Osteocyte (in vitro differentiated cells): ENCODE results near the gene DNAJC6. TPM values are rescaled to one million over a fixed set of nuclear protein-coding genes. Genes with fewer than 3 reads are reported as not detected.
A peak's percentile ranks its signal among the peaks of the same experiment; 100 is the strongest.

ENCODE experiments used
- DNase-seq: peaks from one replicate; pipeline ENCODE4 v3.0.0; 2021; ENCODE audit warnings: mixed read lengths; ENCODE audit not compliant: unreplicated experiment; ENCODE audit errors: extremely low spot score
- H3K27ac Mint-ChIP-seq: one replicate; pipeline ENCODE4 v1.8.0; 2021; ENCODE audit warnings: mild to moderate bottlenecking, mixed read lengths; ENCODE audit not compliant: unreplicated experiment
- H3K27me3 Mint-ChIP-seq: one replicate; pipeline ENCODE4 v1.8.0; 2021; ENCODE audit warnings: mixed read lengths; ENCODE audit not compliant: unreplicated experiment
- H3K36me3 Mint-ChIP-seq: one replicate; pipeline ENCODE4 v1.8.0; 2021; ENCODE audit warnings: mixed read lengths; ENCODE audit not compliant: unreplicated experiment
- H3K4me1 Mint-ChIP-seq: one replicate; pipeline ENCODE4 v1.8.0; 2021; ENCODE audit warnings: mixed read lengths; ENCODE audit not compliant: unreplicated experiment
- H3K4me3 Mint-ChIP-seq: one replicate; pipeline ENCODE4 v1.8.0; 2021; ENCODE audit warnings: mild to moderate bottlenecking, moderate library complexity, mixed read lengths; ENCODE audit not compliant: unreplicated experiment
- H3K9me3 Mint-ChIP-seq: one replicate; pipeline ENCODE4 v1.8.0; 2021; ENCODE audit warnings: mixed read lengths; ENCODE audit not compliant: unreplicated experiment
- long read RNA-seq: library from polyadenylated mRNA; unstranded; transcript quantifications from one replicate; pipeline ENCODE4 v2.0.0, GENCODE V29; 2021
- total RNA-seq: library from RNA; stranded (reverse); gene quantifications from 2 replicates; pipeline ENCODE4 v1.2.1, GENCODE V29; 2021
- TF ChIP-seq, protein P1 (sequence below): fragments of 200-600 bp; sonication (generic); IDR thresholded peaks from 2 replicates; pipeline ENCODE4 v1.5.0; 2021; ENCODE audit warnings: antibody characterized with exemption, mild to moderate bottlenecking, moderate library complexity

DNAJC6 gene
- total RNA-seq: 50.8 and 53.8 TPM in 2 replicates
- long read RNA-seq, partial matches to known transcripts: 63 of 72 reads
- long read RNA-seq, other reads (novel, unspliced or antisense): 8 of 72 reads

DNA sequence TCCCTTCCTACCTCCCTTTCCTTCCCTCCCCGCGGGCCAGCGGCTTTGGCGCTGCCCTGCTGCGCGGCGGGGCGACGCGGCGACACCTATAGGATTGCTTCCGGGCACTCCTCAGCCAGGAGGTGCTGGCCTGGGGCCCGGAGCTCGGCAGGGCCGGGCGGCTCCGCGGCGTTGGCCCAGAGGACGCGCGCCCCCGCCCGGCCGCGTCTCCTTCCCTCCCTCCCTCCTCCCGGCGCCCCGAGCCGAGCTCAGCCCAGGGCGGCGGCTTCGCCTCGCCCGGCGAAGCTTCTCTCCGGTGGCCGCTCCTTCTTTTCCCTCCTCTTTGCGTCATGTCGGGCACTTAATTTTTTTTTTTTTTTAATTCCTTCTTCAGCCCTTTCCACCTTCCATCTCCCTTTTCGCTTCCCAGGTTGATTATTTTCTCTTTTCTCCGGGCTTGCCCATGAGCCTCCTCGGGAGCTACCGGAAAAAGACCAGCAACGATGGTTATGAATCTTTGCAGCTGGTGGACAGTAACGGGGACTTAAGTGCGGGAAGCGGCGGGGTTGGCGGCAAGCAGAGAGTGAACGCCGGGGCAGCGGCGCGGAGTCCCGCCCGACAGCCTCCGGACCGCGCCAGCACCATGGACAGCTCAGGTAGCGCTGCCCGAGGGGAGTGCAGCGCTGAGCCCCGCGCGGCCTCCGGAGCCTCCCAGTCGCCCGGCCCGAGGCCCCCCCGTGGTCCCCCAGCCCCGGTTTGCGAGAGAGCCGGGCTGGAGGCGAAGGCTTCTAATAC lies at the start of gene DNAJC6:
Gene DNAJC6 (plus strand): TSS at position 240 of the 774 bp plus-strand sequence. CDS start 203 bp downstream, at position 443.
- peak within 1 kb of the TSS; percentile 89 for H3K4me3 Mint-ChIP-seq
- H3K36me3 Mint-ChIP-seq: peaks cover 8% of the 10 kb centered on the region
- peak; percentile 93 for DNase-seq
- TF ChIP-seq, protein P1, sequence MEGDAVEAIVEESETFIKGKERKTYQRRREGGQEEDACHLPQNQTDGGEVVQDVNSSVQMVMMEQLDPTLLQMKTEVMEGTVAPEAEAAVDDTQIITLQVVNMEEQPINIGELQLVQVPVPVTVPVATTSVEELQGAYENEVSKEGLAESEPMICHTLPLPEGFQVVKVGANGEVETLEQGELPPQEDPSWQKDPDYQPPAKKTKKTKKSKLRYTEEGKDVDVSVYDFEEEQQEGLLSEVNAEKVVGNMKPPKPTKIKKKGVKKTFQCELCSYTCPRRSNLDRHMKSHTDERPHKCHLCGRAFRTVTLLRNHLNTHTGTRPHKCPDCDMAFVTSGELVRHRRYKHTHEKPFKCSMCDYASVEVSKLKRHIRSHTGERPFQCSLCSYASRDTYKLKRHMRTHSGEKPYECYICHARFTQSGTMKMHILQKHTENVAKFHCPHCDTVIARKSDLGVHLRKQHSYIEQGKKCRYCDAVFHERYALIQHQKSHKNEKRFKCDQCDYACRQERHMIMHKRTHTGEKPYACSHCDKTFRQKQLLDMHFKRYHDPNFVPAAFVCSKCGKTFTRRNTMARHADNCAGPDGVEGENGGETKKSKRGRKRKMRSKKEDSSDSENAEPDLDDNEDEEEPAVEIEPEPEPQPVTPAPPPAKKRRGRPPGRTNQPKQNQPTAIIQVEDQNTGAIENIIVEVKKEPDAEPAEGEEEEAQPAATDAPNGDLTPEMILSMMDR: no peak
- H3K9me3 Mint-ChIP-seq: no peaks in the 10 kb centered on the region
- H3K4me1 Mint-ChIP-seq: peaks cover 31% of the 10 kb centered on the region
- peak within 1 kb of the TSS; percentile 75 for H3K27ac Mint-ChIP-seq
- no peaks in the 10 kb centered on the region for H3K27me3 Mint-ChIP-seq

DNA sequence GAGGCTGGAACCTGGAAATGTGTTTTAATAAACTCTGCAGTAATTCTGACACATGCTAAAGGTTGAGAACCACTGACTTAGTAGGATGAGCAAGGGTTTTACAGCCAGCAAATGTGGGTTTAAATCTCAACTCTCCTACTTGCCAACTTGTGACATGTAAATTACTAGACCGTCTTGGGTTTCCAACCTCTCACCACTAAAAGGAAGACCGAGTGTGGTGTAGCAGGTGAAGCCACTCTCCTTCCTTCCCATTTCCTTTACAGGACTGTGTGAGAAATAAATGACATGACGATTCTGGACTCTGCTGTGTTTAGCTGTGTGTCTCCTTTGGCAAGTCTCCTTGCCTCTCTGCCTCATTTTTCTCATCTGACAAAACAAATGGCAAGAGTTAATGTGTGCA lies 49.5 kb upstream of the DNAJC6 start:
- Mint-ChIP-seq H3K27me3 (no peaks in the 10 kb centered on the region), H3K36me3 (no peaks in the 10 kb centered on the region), H3K27ac (peak overlapping the region; percentile 92), H3K4me3 (no peak overlapping the region), H3K4me1 (peaks cover 68% of the 10 kb centered on the region), H3K9me3 (no peaks in the 10 kb centered on the region)
- TF ChIP-seq, protein P1: no peak
- no peak for DNase-seq

DNA sequence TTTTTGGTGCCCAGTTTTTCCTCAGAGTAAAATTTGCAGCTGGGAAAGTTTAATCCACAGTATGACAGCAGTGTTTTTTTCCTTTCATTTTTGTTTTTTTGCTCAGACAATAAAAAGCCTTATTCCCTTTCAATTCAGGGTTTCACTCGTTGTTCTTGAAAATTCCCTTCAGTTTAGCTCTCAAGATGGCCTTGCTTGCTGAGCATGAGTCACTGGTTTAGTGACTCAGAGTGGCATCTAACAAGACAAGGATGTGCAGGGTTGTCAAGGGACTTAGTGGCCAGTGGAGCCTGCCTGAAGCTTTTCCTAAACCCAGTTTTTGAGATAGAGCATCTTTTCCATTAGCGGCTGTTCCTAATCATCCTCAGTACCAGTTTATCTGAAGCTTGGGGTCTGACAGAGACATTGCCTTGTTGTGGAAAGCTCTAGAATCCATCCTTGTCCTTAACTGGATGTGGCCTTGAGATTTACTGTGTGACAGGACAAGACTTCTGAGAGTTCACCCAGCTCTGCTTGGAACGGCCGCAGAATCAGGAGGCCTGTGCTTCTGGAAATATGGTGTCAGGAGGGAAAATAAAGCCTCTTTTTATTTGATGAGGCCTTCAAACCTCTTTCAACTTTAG lies 48.4 kb upstream of the DNAJC6 start:
- H3K27me3 Mint-ChIP-seq: no peaks in the 10 kb centered on the region

DNA sequence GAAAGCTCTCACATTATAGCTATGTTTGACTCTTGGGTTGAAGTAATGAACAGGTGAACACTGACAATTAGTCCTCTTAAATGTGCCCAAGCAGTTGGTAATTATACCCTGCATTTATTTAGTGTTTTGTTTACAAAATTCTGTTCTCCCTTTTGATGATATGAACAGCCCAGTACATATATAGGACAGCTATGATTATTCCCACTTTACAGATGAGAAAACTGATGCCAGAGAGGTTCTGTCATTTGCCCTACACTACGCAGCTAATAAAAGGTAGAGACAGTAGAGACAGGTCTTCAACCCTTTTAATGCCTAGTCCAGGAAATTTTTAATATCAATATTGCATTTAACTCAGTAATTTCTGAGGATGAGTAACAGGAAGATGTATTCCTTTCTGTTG lies 46.1 kb upstream of the DNAJC6 start:
- H3K27ac Mint-ChIP-seq: peak overlapping the region; percentile 14

More for the DNA sequence above, 48.4 kb upstream of the DNAJC6 start:
- H3K4me3 Mint-ChIP-seq: peak overlapping the region; percentile 52
- TF ChIP-seq, protein P1: no peak
- DNase-seq: no peak
- no peaks in the 10 kb centered on the region for H3K36me3 Mint-ChIP-seq
- peaks cover 66% of the 10 kb centered on the region for H3K4me1 Mint-ChIP-seq
- peak overlapping the region; percentile 92 for H3K27ac Mint-ChIP-seq
- no peaks in the 10 kb centered on the region for H3K9me3 Mint-ChIP-seq

More for the DNA sequence above, 46.1 kb upstream of the DNAJC6 start:
- Mint-ChIP-seq H3K9me3 (no peaks in the 10 kb centered on the region), H3K36me3 (no peaks in the 10 kb centered on the region), H3K4me3 (no peak overlapping the region), H3K4me1 (peaks cover 70% of the 10 kb centered on the region), H3K27me3 (no peaks in the 10 kb centered on the region)
- no peak for DNase-seq
- TF ChIP-seq, protein P1: no peak
